PFSK-1 (cell line): Measurements from ENCODE around the gene PLXND1.
A peak's percentile ranks its signal among the peaks of the same experiment; 100 is the strongest.

Experiments used
- FOXP2 ChIP-seq: optimal IDR thresholded peaks from 2 replicates; pipeline ENCODE3; 2011; ENCODE audit warnings: borderline replicate concordance, control low read depth, inconsistent platforms; ENCODE audit not compliant: insufficient read depth; ENCODE audit errors: extremely low read length, extremely low read depth
- POLR2AphosphoS5 ChIP-seq: IDR thresholded peaks from 2 replicates; pipeline ENCODE4 v1.6.1; 2012; ENCODE audit warnings: low read depth, mild to moderate bottlenecking, control low read depth, low read length, moderate library complexity
- REST ChIP-seq, 2 experiments: IDR thresholded peaks; 2 replicates each; pipeline versions ENCODE4 v1.6.1 to v1.8.0; 2011 to 2012; ENCODE audit warnings: low read depth in 2 of 2, low read length in 2 of 2, control low read depth in 1 of 2, inconsistent platforms in 1 of 2, mild to moderate bottlenecking in 1 of 2, moderate library complexity in 1 of 2; ENCODE audit not compliant: insufficient read depth in 1 of 2
- SIN3A ChIP-seq: IDR thresholded peaks from 2 replicates; pipeline ENCODE4 v1.6.1; 2012; ENCODE audit warnings: mild to moderate bottlenecking, low read length, moderate library complexity, borderline replicate concordance; ENCODE audit not compliant: insufficient read depth
- TAF1 ChIP-seq: IDR thresholded peaks from 2 replicates; pipeline ENCODE4 v1.6.1; 2012; ENCODE audit warnings: low read length, control low read depth, borderline replicate concordance; ENCODE audit not compliant: insufficient read depth

PLXND1 gene

GRCh38 chr3:129626744-129627349, 20.4 kb upstream of the PLXND1 start:
- TF ChIP-seq SIN3A, result no peak
- no peak for TF ChIP-seq TAF1
- TF ChIP-seq FOXP2, result no peak
- no peak for TF ChIP-seq POLR2AphosphoS5
- no peak for TF ChIP-seq REST (IDR thresholded peaks at IDR 0.05; ENCODE audit: insufficient read depth in 1 of 2, low read depth in 2 of 2, low read length in 2 of 2)

GRCh38 chr3:129625072-129625874, 18.8 kb upstream of the PLXND1 start:
- no peak for TF ChIP-seq FOXP2
- TF ChIP-seq SIN3A, result no peak
- TF ChIP-seq POLR2AphosphoS5, result no peak
- TF ChIP-seq TAF1, result no peak
- TF ChIP-seq REST (IDR thresholded peaks at IDR 0.05; ENCODE audit: insufficient read depth in 1 of 2, low read depth in 2 of 2, low read length in 2 of 2), result no peak

GRCh38 chr3:129624347-129625071, 18.0 kb upstream of the PLXND1 start:
- TF ChIP-seq SIN3A (no peak), FOXP2 (no peak), REST (IDR thresholded peaks at IDR 0.05; ENCODE audit: insufficient read depth in 1 of 2, low read depth in 2 of 2, low read length in 2 of 2) (no peak), POLR2AphosphoS5 (no peak), TAF1 (no peak)

GRCh38 chr3:129623447-129624118, 17.1 kb upstream of the PLXND1 start:
- TF ChIP-seq POLR2AphosphoS5 (no peak), FOXP2 (no peak), SIN3A (no peak), REST (IDR thresholded peaks at IDR 0.05; ENCODE audit: insufficient read depth in 1 of 2, low read depth in 2 of 2, low read length in 2 of 2) (peak in 1 of 2 experiments; percentile 50; a peak in 1 of 4 replicates)
